Stimulated activated memory B cell treated with anti-CD40 and anti-IgM and Interleukin-4, amounts not matched to agents 10 μg/mL and 1 μg/mL and 100 μg/mL, for 72 hours (primary cell): ENCODE data around the gene DIPK2B.

ENCODE experiments used
- ATAC-seq: fragments of 150-1000 bp; cut with Tn5 transposase; 2 replicates; pipeline ENCODE4 v1.10.0; 2021
- H3K27ac Mint-ChIP-seq: one replicate; pipeline ENCODE4 v1.8.0; 2022; ENCODE audit warnings: mild to moderate bottlenecking, mixed read lengths
- H3K27me3 Mint-ChIP-seq: one replicate; pipeline ENCODE4 v1.8.0; 2022; ENCODE audit warnings: mixed read lengths
- H3K36me3 Mint-ChIP-seq: one replicate; pipeline ENCODE4 v1.8.0; 2022; ENCODE audit warnings: mixed read lengths
- H3K4me1 Mint-ChIP-seq: one replicate; pipeline ENCODE4 v1.8.0; 2022; ENCODE audit warnings: mixed read lengths
- H3K4me3 Mint-ChIP-seq: one replicate; pipeline ENCODE4 v1.8.0; 2022; ENCODE audit warnings: mild to moderate bottlenecking, moderate library complexity, mixed read lengths
- H3K9me3 Mint-ChIP-seq: one replicate; pipeline ENCODE4 v1.8.0; 2022; ENCODE audit warnings: mixed read lengths

DIPK2B gene

DNA sequence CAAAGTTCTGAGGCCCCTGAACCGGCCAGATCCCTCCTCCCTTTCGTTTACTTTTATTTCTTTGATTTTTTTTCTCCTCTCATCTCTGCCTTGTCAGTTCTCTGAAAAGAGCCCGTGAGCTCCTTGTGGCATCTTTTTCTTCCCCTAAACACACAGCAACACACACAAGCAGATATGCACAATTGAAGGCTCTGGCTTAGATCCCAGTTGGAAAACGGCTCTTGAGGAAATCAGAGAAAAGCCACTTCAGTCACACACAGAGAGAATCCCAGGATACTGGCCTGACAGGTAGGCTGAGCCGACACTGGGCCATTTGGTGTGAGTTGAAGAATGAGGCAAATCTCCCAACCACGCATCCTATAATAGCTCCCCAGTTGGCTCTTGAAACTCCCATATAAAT lies 12.9 kb downstream of the DIPK2B start:
- Mint-ChIP-seq H3K27me3 (no peaks in the 10 kb centered on the region), H3K9me3 (no peaks in the 10 kb centered on the region)

DNA sequence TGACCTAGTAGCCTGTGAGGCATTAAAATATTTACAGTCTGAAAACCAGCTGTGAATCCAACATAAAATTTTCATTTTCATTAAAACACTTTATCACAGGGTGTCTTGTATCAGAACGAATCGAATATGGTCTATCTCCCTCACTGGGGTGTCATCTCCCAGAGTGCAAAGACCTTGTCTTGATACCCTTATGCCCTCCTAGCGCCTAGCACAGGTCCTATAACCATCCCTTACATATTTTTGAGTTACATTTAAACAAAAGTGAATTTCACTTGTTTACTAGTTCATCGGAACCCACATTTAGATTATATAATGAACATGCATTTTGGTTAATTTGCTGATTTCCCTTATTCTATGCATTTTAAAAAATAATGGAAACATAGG lies 14.0 kb downstream of the DIPK2B start:
- H3K9me3 Mint-ChIP-seq = no peaks in the 10 kb centered on the region
- H3K36me3 Mint-ChIP-seq = no peaks in the 10 kb centered on the region
- H3K27ac Mint-ChIP-seq = no peak overlapping the region
- no peak for ATAC-seq
- peaks cover 18% of the 10 kb centered on the region for H3K4me1 Mint-ChIP-seq
- H3K27me3 Mint-ChIP-seq = no peaks in the 10 kb centered on the region
- no peak overlapping the region for H3K4me3 Mint-ChIP-seq

More for the DNA sequence above, 12.9 kb downstream of the DIPK2B start:
- peak overlapping the region; percentile 79 for H3K4me3 Mint-ChIP-seq
- no peaks in the 10 kb centered on the region for H3K36me3 Mint-ChIP-seq
- peaks cover 26% of the 10 kb centered on the region for H3K4me1 Mint-ChIP-seq
- H3K27ac Mint-ChIP-seq = peak overlapping the region; percentile 30
- ATAC-seq = no peak

DNA sequence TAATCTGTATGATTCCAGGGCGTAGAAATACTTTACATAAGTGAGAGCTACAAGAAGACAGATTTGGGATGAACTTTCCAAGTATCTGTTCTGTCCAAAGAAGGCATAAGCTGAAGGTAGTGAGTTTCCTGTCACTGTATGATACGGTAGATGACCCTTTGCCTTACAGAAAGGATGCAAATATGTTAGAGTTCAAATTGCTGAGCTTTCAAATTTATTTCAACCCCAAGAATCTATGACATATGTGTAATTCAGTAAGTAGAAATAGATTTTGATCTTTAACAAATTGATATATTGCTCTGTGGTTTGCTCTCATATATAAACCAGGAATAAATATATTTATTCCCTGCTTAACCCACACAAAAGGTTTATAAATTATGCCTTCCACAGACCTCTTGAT lies 16.5 kb downstream of the DIPK2B start:
- no peak overlapping the region for H3K27ac Mint-ChIP-seq
- no peak overlapping the region for H3K4me3 Mint-ChIP-seq
- H3K4me1 Mint-ChIP-seq = peaks cover 9% of the 10 kb centered on the region
- no peaks in the 10 kb centered on the region for H3K36me3 Mint-ChIP-seq
- no peak for ATAC-seq
- H3K9me3 Mint-ChIP-seq = peaks cover 2% of the 10 kb centered on the region
- no peaks in the 10 kb centered on the region for H3K27me3 Mint-ChIP-seq

DNA sequence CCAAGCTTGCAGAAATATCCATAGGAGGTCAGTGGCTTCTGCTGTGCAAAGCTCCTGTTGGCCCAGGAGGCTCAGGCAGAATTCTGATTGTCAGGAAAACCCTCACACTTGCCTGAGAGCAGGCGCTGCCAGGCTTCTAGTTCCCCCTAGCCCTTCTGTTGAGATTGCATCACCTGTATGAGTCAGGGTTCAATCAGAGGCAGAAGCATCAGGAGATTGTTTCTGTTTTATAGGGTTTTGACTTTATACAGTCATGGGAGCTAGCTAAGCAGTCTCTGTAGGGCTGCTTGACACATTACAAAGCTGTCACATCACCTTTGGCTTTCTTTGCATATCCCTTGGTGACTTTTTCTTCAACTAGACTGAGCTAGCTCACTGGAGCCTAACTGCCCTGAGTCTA lies 27.8 kb downstream of the DIPK2B start:
- Mint-ChIP-seq H3K9me3 (no peaks in the 10 kb centered on the region), H3K36me3 (no peaks in the 10 kb centered on the region), H3K27me3 (no peaks in the 10 kb centered on the region), H3K27ac (no peak overlapping the region), H3K4me3 (no peak overlapping the region), H3K4me1 (no peaks in the 10 kb centered on the region)
- no peak for ATAC-seq

DNA sequence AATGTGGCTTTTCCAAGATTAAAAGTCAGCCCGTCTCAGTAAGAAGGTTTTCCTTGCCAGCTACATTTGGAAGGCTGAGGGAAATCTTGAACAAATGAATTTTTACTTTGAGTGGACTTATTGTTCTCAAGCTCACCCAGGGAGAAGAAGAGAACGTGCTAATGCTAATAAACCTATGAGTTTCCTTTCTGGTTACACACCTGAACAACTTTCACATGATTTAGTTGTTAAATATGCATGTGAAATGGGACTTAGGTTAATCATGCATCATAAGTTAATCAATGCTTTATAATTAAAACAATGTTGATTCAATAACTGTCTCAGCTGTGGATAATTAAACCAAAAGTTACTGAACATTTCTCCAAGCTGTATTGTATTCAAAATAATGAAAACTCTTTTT lies 33.9 kb downstream of the DIPK2B start:
- Mint-ChIP-seq H3K27ac (no peak overlapping the region), H3K36me3 (no peaks in the 10 kb centered on the region), H3K9me3 (no peaks in the 10 kb centered on the region), H3K27me3 (no peaks in the 10 kb centered on the region), H3K4me1 (no peaks in the 10 kb centered on the region), H3K4me3 (no peak overlapping the region)
- ATAC-seq = no peak

DNA sequence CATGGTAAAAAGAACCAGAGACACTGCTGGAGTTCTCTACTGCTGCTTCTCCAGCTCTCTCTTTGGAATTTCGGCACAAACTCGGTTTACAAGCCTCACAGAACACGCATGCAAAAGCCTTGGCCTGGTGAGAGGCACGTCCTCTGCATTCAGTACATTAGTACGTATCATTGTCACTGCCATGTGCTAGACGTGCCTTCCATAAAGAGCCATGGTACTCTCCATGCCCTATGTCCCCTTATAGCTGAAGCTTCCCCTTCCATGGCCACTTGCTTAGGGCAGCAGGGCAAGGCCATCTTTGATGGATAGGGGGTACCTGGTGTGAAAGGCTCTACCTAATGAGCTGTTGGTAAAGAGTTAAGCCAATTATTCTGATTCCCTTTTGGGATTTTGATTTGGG lies 35.0 kb downstream of the DIPK2B start:
- H3K4me3 Mint-ChIP-seq = no peak overlapping the region
- H3K4me1 Mint-ChIP-seq = no peaks in the 10 kb centered on the region
- H3K27me3 Mint-ChIP-seq = no peaks in the 10 kb centered on the region
- H3K36me3 Mint-ChIP-seq = no peaks in the 10 kb centered on the region
- ATAC-seq = no peak
- H3K9me3 Mint-ChIP-seq = peaks cover 4% of the 10 kb centered on the region
- H3K27ac Mint-ChIP-seq = no peak overlapping the region

DNA sequence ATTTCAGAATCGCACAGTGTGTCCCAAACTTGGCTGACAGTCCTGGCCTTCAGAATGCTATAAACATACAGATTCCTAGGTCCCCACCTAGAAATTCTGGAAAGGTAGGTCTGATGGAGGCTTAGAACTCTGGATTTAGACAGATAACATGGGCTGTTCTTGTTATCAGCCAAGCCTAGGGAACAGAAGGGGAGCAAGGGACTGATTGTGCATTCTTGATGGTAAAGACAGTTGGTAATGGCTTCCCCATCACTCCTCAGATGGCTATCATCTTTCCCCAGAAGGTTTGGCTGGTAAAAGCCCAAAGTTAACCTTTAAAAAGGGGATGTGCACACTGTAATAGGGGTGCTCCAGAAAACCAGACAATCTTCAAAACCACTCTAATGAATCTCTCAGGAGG lies 35.7 kb downstream of the DIPK2B start:
- H3K9me3 Mint-ChIP-seq = peaks cover 7% of the 10 kb centered on the region
- no peak overlapping the region for H3K4me3 Mint-ChIP-seq
- H3K4me1 Mint-ChIP-seq = no peaks in the 10 kb centered on the region
- no peaks in the 10 kb centered on the region for H3K36me3 Mint-ChIP-seq
- no peaks in the 10 kb centered on the region for H3K27me3 Mint-ChIP-seq
- ATAC-seq = no peak
- no peak overlapping the region for H3K27ac Mint-ChIP-seq

DNA sequence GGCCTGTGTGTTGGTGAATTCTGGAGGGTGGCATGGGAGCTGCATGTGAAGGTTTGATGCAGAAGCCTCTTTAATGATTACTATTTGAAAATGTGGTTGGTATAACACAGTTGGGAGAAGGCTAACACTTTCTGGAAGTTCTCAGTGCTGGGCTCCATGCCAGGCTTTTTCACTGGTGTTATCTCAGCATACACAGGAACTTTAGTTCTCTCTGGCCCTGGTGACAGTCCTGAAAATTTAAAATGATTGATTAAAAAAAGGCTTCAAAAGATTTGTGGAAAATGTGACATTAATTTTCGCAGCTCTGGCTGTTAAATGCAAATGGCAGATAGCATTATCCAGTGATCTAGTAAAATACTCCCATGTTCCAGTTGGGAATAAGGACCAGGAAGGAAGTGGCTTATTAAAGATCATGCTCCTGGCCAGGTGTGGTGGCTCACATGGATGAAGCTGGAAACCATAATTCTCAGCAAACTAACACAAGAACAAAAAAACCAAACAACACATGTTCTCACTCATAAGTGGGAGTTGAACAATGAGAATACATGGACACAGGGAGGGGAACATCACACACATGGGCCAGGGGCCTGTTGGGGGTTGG lies 36.6 kb downstream of the DIPK2B start:
- no peak overlapping the region for H3K4me3 Mint-ChIP-seq
- no peaks in the 10 kb centered on the region for H3K4me1 Mint-ChIP-seq
- H3K9me3 Mint-ChIP-seq = peaks cover 7% of the 10 kb centered on the region
- no peaks in the 10 kb centered on the region for H3K36me3 Mint-ChIP-seq
- no peak for ATAC-seq
- no peak overlapping the region for H3K27ac Mint-ChIP-seq
- H3K27me3 Mint-ChIP-seq = no peaks in the 10 kb centered on the region

DNA sequence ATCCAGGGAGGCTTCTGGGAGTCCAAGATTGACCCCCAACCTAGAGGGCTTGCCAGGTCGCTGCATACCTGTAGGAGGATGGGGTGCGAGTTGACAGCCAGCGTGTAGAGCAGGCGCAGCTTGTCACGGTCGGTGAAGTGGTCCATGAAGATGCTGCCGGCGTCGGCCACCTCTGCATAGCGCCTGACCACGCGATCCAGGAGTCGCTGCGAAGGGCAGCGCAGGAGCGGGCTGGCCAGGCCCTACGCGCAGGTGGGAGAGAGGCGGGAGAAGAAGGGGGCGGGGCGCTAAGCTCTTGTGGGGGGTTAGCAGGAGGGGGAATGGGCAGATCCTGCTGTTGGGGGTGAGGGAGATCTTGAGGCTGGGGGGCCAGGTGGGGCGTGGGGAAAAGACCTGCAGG lies 43.0 kb downstream of the DIPK2B start:
- no peak for ATAC-seq
- H3K9me3 Mint-ChIP-seq = peaks cover 7% of the 10 kb centered on the region
- no peak overlapping the region for H3K27ac Mint-ChIP-seq
- no peaks in the 10 kb centered on the region for H3K4me1 Mint-ChIP-seq
- H3K27me3 Mint-ChIP-seq = peaks cover 13% of the 10 kb centered on the region
- no peak overlapping the region for H3K4me3 Mint-ChIP-seq
- H3K36me3 Mint-ChIP-seq = no peaks in the 10 kb centered on the region

DNA sequence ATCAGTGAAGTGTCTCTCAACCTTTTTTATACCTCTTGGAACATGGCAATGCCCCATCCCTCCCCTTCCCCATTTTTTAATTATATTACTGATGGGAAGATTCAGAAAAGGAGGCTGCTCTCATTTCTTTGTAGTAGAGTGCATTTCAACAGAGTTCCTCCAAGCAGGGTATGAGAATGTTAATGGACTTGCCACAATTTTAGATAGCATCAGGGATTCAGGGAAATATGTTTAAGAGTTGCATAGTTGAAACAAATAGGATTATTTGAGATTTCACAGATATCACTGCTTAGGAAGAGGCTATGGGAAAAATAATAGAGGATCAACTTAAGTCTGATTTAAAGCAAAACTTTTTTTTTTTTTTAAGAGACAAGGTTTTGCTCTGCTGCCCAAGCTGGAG lies 46.2 kb downstream of the DIPK2B start:
- no peaks in the 10 kb centered on the region for H3K36me3 Mint-ChIP-seq
- no peak for ATAC-seq
- no peak overlapping the region for H3K4me3 Mint-ChIP-seq
- no peak overlapping the region for H3K27ac Mint-ChIP-seq
- no peaks in the 10 kb centered on the region for H3K9me3 Mint-ChIP-seq
- H3K4me1 Mint-ChIP-seq = no peaks in the 10 kb centered on the region
- peaks cover 13% of the 10 kb centered on the region for H3K27me3 Mint-ChIP-seq

DNA sequence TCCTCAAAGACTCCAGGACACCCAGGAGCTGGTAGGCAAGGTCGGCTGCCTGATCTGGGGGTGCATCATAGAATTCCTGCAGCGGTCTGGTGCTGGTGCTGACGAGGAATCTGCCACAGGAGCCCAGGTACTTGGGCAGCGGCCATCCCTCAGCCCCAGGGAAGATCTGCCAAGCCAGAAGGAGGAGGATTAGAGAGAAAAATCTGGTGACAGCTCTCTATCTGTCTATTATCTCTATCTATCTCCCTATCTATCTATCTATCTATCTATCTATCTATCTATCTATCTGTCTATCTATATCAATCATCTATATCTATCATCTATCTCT lies 46.7 kb downstream of the DIPK2B start:
- no peak overlapping the region for H3K4me3 Mint-ChIP-seq
- no peaks in the 10 kb centered on the region for H3K4me1 Mint-ChIP-seq
- no peak for ATAC-seq
- H3K36me3 Mint-ChIP-seq = no peaks in the 10 kb centered on the region
- H3K9me3 Mint-ChIP-seq = no peaks in the 10 kb centered on the region
- no peak overlapping the region for H3K27ac Mint-ChIP-seq
- H3K27me3 Mint-ChIP-seq = peaks cover 13% of the 10 kb centered on the region
